HepG2 (cell line): ENCODE data around the gene RASGRF1. TPM values are rescaled to one million over a fixed set of nuclear protein-coding genes. Genes with fewer than 3 reads are reported as not detected.

ENCODE experiments used
- ARID2 ChIP-seq: sonication (generic); formaldehyde crosslinking; IDR thresholded peaks from 2 replicates; pipeline ENCODE4 v1.8.1; 2022; ENCODE audit warnings: mild to moderate bottlenecking, missing genetic modification reagents, borderline replicate concordance
- ASH2L ChIP-seq: fragments of 300-600, 200-600 bp; sonication (generic); IDR thresholded peaks from 2 replicates; pipeline ENCODE4 v1.7.0; 2017; ENCODE audit warnings: low read depth, mild to moderate bottlenecking, moderate library complexity, mixed read lengths, low read length; ENCODE audit not compliant: insufficient read length
- MXD4 ChIP-seq: IDR thresholded peaks from 2 replicates; pipeline ENCODE4 v1.6.1; 2016; ENCODE audit warnings: mild to moderate bottlenecking, missing biosample characterization, missing genetic modification reagents
- SCMH1 ChIP-seq: sonication (generic); formaldehyde crosslinking; IDR thresholded peaks from 2 replicates; pipeline ENCODE4 v1.9.0; 2021; ENCODE audit warnings: missing genetic modification reagents, mild to moderate bottlenecking, borderline replicate concordance
- SRY ChIP-seq: sonication (generic); formaldehyde crosslinking; IDR thresholded peaks from 2 replicates; pipeline ENCODE4 v1.8.0; 2022; ENCODE audit warnings: mild to moderate bottlenecking, missing genetic modification reagents
- ZBTB39 ChIP-seq: sonication (generic); formaldehyde crosslinking; IDR thresholded peaks from 2 replicates; pipeline ENCODE4 v1.5.0; 2020; ENCODE audit warnings: missing genetic modification reagents
- ZFAT ChIP-seq: sonication (generic); formaldehyde crosslinking; conservative IDR thresholded peaks from 2 replicates; pipeline ENCODE4 v1.8.1; 2023; ENCODE audit warnings: missing genetic modification reagents, inconsistent platforms
- ZMAT5 ChIP-seq: sonication (generic); formaldehyde crosslinking; IDR thresholded peaks from 2 replicates; pipeline ENCODE4 v1.5.0; 2020; ENCODE audit warnings: mild to moderate bottlenecking, low read depth, missing genetic modification reagents, borderline replicate concordance
- ZNF335 ChIP-seq: sonication (generic); formaldehyde crosslinking; IDR thresholded peaks from 2 replicates; pipeline ENCODE4 v1.4.0; 2020; ENCODE audit warnings: missing genetic modification reagents
- ZNF556 ChIP-seq: sonication (generic); formaldehyde crosslinking; IDR thresholded peaks from 2 replicates; pipeline ENCODE4 v1.4.0; 2020; ENCODE audit warnings: mild to moderate bottlenecking, missing genetic modification reagents, borderline replicate concordance
- ZSCAN21 ChIP-seq: sonication (generic); formaldehyde crosslinking; IDR thresholded peaks from 2 replicates; pipeline ENCODE4 v1.8.0; 2022; ENCODE audit warnings: mild to moderate bottlenecking, missing genetic modification reagents, moderate library complexity, borderline replicate concordance
- polyA plus RNA-seq, 8 experiments: library from polyadenylated mRNA; depleted of rRNA in 3 of 8; stranded (reverse) in 7 of 8; unstranded in 1 of 8; fragments of >200 nt; fragmentation: Illumina TruSeq in 4 of 8; extraction: Trizol in 4 of 8; gene quantifications; 2 replicates each; pipeline versions ENCODE4 v1.2.1 to v1.2.3, GENCODE V29; 2011 to 2016; ENCODE audit warnings: low read depth in 4 of 8, missing spikeins in 1 of 8, mixed read lengths in 1 of 8; ENCODE audit not compliant: insufficient read depth in 1 of 8
- total RNA-seq, 5 experiments: library from RNA; depleted of rRNA; stranded (reverse); fragments of >200 nt; fragmentation: Illumina TruSeq; extraction: Trizol; gene quantifications; 2 replicates each; pipeline ENCODE4 v1.2.3, GENCODE V29; 2016; ENCODE audit warnings: low read depth in 1 of 5
- TF ChIP-seq, protein P1 (sequence below), 2 experiments: sonication (generic) in 1 of 2; formaldehyde crosslinking in 1 of 2; IDR thresholded peaks; 2 replicates each; pipeline versions ENCODE4 v1.4.0 to v1.6.1; 2018 to 2020; ENCODE audit warnings: missing genetic modification reagents in 2 of 2, borderline replicate concordance in 1 of 2, low read depth in 1 of 2, mild to moderate bottlenecking in 1 of 2, missing biosample characterization in 1 of 2
- TF ChIP-seq, protein P2 (sequence below): sonication (generic); formaldehyde crosslinking; conservative IDR thresholded peaks from 2 replicates; pipeline ENCODE4 v1.4.0; 2020; ENCODE audit warnings: mild to moderate bottlenecking, missing genetic modification reagents, moderate library complexity
- TF ChIP-seq, protein P3 (sequence below): sonication (generic); formaldehyde crosslinking; IDR thresholded peaks from 2 replicates; pipeline ENCODE4; 2020; ENCODE audit warnings: missing genetic modification reagents, mild to moderate bottlenecking, borderline replicate concordance

Gene RASGRF1
- total and polyA plus RNA-seq, 2 of the 13 experiments (the other 11 are each of a cell fraction or from before 2014, with no cell fraction given): 0.55 to 3.0 TPM

DNA sequence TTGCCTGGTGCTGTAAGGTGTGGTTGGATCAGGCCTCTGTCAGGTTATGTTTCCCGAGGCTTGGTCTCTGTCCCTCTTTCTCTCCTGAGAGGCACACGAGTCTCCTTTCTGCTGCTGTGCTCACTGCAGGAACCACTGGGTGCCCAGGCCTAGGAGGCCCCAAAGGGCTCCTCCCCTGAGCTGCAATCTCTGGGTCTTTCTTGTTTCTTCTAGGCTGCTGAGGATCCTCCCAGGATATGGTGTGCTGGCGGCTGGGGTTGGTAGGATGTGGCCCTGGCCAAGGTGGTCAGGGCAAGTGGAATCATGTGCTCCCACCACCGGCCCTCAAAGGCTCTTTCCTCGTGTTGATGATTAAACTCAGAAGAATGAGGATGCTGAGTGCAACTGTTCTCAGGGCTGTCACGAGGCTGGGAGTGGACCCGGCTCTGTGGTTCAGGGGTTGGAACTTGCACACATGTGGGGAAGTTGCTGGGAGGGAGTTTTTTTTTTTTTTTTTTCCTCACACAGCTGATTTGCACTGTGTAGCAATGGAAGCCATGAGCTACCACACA, 102.1 kb downstream of the RASGRF1 start (continued):
- peak; percentile 85; the same call in 1 of the 2 replicates for TF ChIP-seq ZNF335 (CRISPR knock-in tag)
- no peak for TF ChIP-seq ARID2 (CRISPR knock-in tag)
- TF ChIP-seq ZFAT (CRISPR knock-in tag): no peak
- peak; percentile 72; the same call in 1 of the 2 replicates for TF ChIP-seq ZSCAN21
- TF ChIP-seq, protein P1, sequence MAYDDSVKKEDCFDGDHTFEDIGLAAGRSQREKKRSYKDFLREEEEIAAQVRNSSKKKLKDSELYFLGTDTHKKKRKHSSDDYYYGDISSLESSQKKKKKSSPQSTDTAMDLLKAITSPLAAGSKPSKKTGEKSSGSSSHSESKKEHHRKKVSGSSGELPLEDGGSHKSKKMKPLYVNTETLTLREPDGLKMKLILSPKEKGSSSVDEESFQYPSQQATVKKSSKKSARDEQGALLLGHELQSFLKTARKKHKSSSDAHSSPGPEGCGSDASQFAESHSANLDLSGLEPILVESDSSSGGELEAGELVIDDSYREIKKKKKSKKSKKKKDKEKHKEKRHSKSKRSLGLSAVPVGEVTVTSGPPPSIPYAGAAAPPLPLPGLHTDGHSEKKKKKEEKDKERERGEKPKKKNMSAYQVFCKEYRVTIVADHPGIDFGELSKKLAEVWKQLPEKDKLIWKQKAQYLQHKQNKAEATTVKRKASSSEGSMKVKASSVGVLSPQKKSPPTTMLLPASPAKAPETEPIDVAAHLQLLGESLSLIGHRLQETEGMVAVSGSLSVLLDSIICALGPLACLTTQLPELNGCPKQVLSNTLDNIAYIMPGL (CRISPR knock-in tag; IDR thresholded peaks at IDR 0.05; ENCODE audit: borderline replicate concordance in 1 of 2, low read depth in 1 of 2): peak in 1 of 2 experiments; percentile 76; a peak in 1 of 4 replicates
- no peak for TF ChIP-seq ZBTB39 (CRISPR knock-in tag)
- no peak; the same call in 1 of the 2 replicates for TF ChIP-seq SRY (CRISPR knock-in tag)
- TF ChIP-seq, protein P2, sequence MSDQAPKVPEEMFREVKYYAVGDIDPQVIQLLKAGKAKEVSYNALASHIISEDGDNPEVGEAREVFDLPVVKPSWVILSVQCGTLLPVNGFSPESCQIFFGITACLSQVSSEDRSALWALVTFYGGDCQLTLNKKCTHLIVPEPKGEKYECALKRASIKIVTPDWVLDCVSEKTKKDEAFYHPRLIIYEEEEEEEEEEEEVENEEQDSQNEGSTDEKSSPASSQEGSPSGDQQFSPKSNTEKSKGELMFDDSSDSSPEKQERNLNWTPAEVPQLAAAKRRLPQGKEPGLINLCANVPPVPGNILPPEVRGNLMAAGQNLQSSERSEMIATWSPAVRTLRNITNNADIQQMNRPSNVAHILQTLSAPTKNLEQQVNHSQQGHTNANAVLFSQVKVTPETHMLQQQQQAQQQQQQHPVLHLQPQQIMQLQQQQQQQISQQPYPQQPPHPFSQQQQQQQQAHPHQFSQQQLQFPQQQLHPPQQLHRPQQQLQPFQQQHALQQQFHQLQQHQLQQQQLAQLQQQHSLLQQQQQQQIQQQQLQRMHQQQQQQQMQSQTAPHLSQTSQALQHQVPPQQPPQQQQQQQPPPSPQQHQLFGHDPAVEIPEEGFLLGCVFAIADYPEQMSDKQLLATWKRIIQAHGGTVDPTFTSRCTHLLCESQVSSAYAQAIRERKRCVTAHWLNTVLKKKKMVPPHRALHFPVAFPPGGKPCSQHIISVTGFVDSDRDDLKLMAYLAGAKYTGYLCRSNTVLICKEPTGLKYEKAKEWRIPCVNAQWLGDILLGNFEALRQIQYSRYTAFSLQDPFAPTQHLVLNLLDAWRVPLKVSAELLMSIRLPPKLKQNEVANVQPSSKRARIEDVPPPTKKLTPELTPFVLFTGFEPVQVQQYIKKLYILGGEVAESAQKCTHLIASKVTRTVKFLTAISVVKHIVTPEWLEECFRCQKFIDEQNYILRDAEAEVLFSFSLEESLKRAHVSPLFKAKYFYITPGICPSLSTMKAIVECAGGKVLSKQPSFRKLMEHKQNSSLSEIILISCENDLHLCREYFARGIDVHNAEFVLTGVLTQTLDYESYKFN (CRISPR knock-in tag): peak; percentile 88
- peak; percentile 63; the same call in 1 of the 2 replicates for TF ChIP-seq ZNF556 (CRISPR knock-in tag)
- no peak for TF ChIP-seq SCMH1 (CRISPR knock-in tag)
- peak; percentile 42 for TF ChIP-seq ASH2L
- TF ChIP-seq ZMAT5 (CRISPR knock-in tag): 0 out of 2 replicates have a peak, but pooled peaks have one; percentile 77
- peak; percentile 77; the same call in 1 of the 2 replicates for TF ChIP-seq MXD4
- TF ChIP-seq, protein P3, sequence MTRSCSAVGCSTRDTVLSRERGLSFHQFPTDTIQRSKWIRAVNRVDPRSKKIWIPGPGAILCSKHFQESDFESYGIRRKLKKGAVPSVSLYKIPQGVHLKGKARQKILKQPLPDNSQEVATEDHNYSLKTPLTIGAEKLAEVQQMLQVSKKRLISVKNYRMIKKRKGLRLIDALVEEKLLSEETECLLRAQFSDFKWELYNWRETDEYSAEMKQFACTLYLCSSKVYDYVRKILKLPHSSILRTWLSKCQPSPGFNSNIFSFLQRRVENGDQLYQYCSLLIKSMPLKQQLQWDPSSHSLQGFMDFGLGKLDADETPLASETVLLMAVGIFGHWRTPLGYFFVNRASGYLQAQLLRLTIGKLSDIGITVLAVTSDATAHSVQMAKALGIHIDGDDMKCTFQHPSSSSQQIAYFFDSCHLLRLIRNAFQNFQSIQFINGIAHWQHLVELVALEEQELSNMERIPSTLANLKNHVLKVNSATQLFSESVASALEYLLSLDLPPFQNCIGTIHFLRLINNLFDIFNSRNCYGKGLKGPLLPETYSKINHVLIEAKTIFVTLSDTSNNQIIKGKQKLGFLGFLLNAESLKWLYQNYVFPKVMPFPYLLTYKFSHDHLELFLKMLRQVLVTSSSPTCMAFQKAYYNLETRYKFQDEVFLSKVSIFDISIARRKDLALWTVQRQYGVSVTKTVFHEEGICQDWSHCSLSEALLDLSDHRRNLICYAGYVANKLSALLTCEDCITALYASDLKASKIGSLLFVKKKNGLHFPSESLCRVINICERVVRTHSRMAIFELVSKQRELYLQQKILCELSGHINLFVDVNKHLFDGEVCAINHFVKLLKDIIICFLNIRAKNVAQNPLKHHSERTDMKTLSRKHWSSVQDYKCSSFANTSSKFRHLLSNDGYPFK (CRISPR knock-in tag): peak; percentile 83; the same call in 1 of the 2 replicates
